K562 (cell line): ENCODE data around the gene SLC9B2. TPM values are rescaled to one million over a fixed set of nuclear protein-coding genes. Genes with fewer than 3 reads are reported as not detected.
A peak's percentile ranks its signal among the peaks of the same experiment; 100 is the strongest.

Experiments used
- ATAC-seq: fragments of 200-7000 bp; cut with Tn5 transposase; 3 replicates; pipeline ENCODE4 v1.9.1; 2020; ENCODE audit warnings: moderate library complexity
- BruUV-seq: library from RNA; stranded (reverse); fragments of 400-500 nt; replicated peaks from 2 replicates; lab custom pipeline; 2021; lab: Mats Ljungman, UMichigan
- CTCF ChIA-PET: fragments of 300-600 bp; formaldehyde crosslinking; extraction: SDS; loops from one replicate; lab custom pipeline; 2021; ENCODE audit warnings: low intra/inter-chr PET ratio; lab: Yijun Ruan, JAX
- POLR2A ChIA-PET: fragments of 300-600, 350-650 bp; sonication (Branson Sonifier 250); formaldehyde crosslinking; extraction: SDS; loops from one replicate; lab custom pipeline; 2021; ENCODE audit warnings: antibody characterized with exemption, inconsistent platforms; lab: Yijun Ruan, JAX
- DNase-seq, 4 experiments: peaks; one replicate each; pipeline versions ENCODE4 v3.0.0 to v3.0.0-alpha.2; 2011 to 2018; ENCODE audit warnings: low spot score in 3 of 4, mixed read lengths in 3 of 4; ENCODE audit errors: extremely low read depth in 1 of 4
- FAIRE-seq: peaks from 2 replicates; lab custom pipeline; 2011; peaks lifted over from hg19 to GRCh38; lab: Jason Lieb, UNC
- H2AFZ ChIP-seq: 2 replicates; pipeline ENCODE4 v1.6.0; 2011; ENCODE audit warnings: low read depth, low read length, control low read depth, inconsistent platforms
- H3K27ac ChIP-seq: fragments of 200-600 bp; 3 replicates; pipeline ENCODE4 v1.8.0; 2011; ENCODE audit warnings: low read depth, mild to moderate bottlenecking, control low read depth, inconsistent platforms, low read length, moderate library complexity, mixed read lengths; ENCODE audit errors: extremely low read depth
- H3K27me3 ChIP-seq, 2 experiments: fragments of 300-600 bp in 1 of 2; 2 replicates in 1 of 2; 3 replicates in 1 of 2; pipeline versions ENCODE4 v1.6.0 to v1.8.0; 2011; ENCODE audit warnings: inconsistent platforms in 2 of 2, low read length in 2 of 2, mild to moderate bottlenecking in 1 of 2, mixed read lengths in 1 of 2, moderate library complexity in 1 of 2; ENCODE audit not compliant: control insufficient read depth in 2 of 2, insufficient read depth in 2 of 2
- H3K36me3 ChIP-seq: fragments of 300-600 bp; 3 replicates; pipeline ENCODE4 v1.8.0; 2011; ENCODE audit warnings: mild to moderate bottlenecking, low read length, inconsistent platforms; ENCODE audit not compliant: control insufficient read depth, insufficient read depth
- H3K4me1 ChIP-seq, 2 experiments: fragments of 200-600 bp in 1 of 2; replicated peaks in 1 of 2; 2 replicates in 1 of 2; 3 replicates in 1 of 2; pipeline versions ENCODE4 v1.5.1 to v1.8.0; 2011; ENCODE audit warnings: inconsistent platforms in 2 of 2, low read length in 2 of 2, mild to moderate bottlenecking in 1 of 2, mixed read lengths in 1 of 2, moderate library complexity in 1 of 2; ENCODE audit not compliant: control insufficient read depth in 2 of 2, insufficient read depth in 2 of 2
- H3K4me2 ChIP-seq: 2 replicates; pipeline ENCODE4 v1.6.1; 2011; ENCODE audit warnings: low read length, control low read depth, inconsistent platforms, mixed read lengths; ENCODE audit not compliant: insufficient read depth
- H3K4me3 ChIP-seq: fragments of 200-600 bp; sonication (generic), shearing (Covaris generic); 2 replicates; pipeline ENCODE4 v1.5.1; 2016; ENCODE audit warnings: control low read depth, inconsistent platforms
- H3K79me2 ChIP-seq: fragments of 200-600 bp; 3 replicates; pipeline ENCODE4 v1.8.0; 2011; ENCODE audit warnings: low read length, inconsistent platforms; ENCODE audit not compliant: control insufficient read depth, insufficient read depth
- H3K9ac ChIP-seq, 2 experiments: 2 replicates each; pipeline versions ENCODE4 v1.6.0 to v1.6.1; 2011; ENCODE audit warnings: low read depth in 2 of 2, low read length in 2 of 2, control low read depth in 1 of 2, inconsistent platforms in 1 of 2, mild to moderate bottlenecking in 1 of 2, mixed read lengths in 1 of 2; ENCODE audit not compliant: insufficient read depth in 1 of 2
- H3K9me1 ChIP-seq: one replicate; pipeline ENCODE4 v1.6.0; 2011; ENCODE audit warnings: inconsistent platforms, mild to moderate bottlenecking, low read length, moderate library complexity; ENCODE audit not compliant: control insufficient read depth, insufficient read depth
- H3K9me3 ChIP-seq: replicated peaks from 2 replicates; pipeline ENCODE4 v1.5.1; 2011; ENCODE audit warnings: low read depth, low read length, inconsistent platforms; ENCODE audit not compliant: control insufficient read depth, insufficient read depth
- H4K20me1 ChIP-seq: replicated peaks from 2 replicates; pipeline ENCODE4 v1.6.1; 2011; ENCODE audit warnings: low read length, inconsistent platforms, mixed read lengths; ENCODE audit not compliant: control insufficient read depth, insufficient read depth
- CBX1 ChIP-seq: sonication (generic); IDR thresholded peaks from 2 replicates; pipeline ENCODE4 v1.6.1; 2016; ENCODE audit warnings: antibody characterized with exemption, low read depth, mild to moderate bottlenecking
- E2F4 ChIP-seq: sonication (generic); formaldehyde crosslinking; IDR thresholded peaks from 2 replicates; pipeline ENCODE4 v1.8.0; 2022; ENCODE audit warnings: mild to moderate bottlenecking, low read depth, missing genetic modification reagents
- GABPA ChIP-seq: fragments of 200-800 bp; sonication (Bioruptor generic); conservative IDR thresholded peaks from 2 replicates; pipeline ENCODE4 v1.6.1; 2016; ENCODE audit warnings: low read depth, missing genetic modification characterization, missing compliant biosample characterization
- JUNB ChIP-seq: fragments of 450-650 bp; formaldehyde crosslinking; conservative IDR thresholded peaks from 2 replicates; pipeline ENCODE4 v1.4.0; 2020; ENCODE audit warnings: mild to moderate bottlenecking
- MCM2 ChIP-seq: fragments of 450-650 bp; IDR thresholded peaks from 2 replicates; pipeline ENCODE4 v1.6.1; 2017; ENCODE audit warnings: low read depth, mild to moderate bottlenecking
- MIER1 ChIP-seq: fragments of 450-650 bp; IDR thresholded peaks from 2 replicates; pipeline ENCODE4 v1.6.1; 2016; ENCODE audit warnings: antibody characterized with exemption, mild to moderate bottlenecking, low read depth
- RBM39 ChIP-seq: fragments of 200-400 bp; formaldehyde crosslinking; optimal IDR thresholded peaks from 2 replicates; pipeline ENCODE3; 2018; ENCODE audit warnings: low read depth, low read length
- SOX6 ChIP-seq: fragments of 450-650 bp; IDR thresholded peaks from 2 replicates; pipeline ENCODE4 v1.6.1; 2014; ENCODE audit warnings: mild to moderate bottlenecking
- SREBF2 ChIP-seq: sonication (generic); formaldehyde crosslinking; IDR thresholded peaks from 2 replicates; pipeline ENCODE4 v1.4.0; 2020; ENCODE audit warnings: mild to moderate bottlenecking, missing genetic modification reagents
- ZNF24 ChIP-seq: fragments of 450-650 bp; IDR thresholded peaks from 2 replicates; pipeline ENCODE4 v1.6.1; 2016
- WGBS: fragments of 100-300 bp; shearing (Covaris generic); methylation state at CpG from one replicate; pipeline ENCODE4 v1.1.6; 2016; ENCODE audit warnings: low coverage, mixed read lengths; ENCODE audit not compliant: insufficient coverage; ENCODE audit errors: missing lambda C conversion rate; 5-methylcytosine and 5-hydroxymethylcytosine counted together
- in situ Hi-C: fragments of 300-500 bp; cut with MboI; formaldehyde crosslinking; loops from 4 replicates; pipeline ENCODE4 v1.15.0; 2018; ENCODE audit warnings: inconsistent platforms, mixed read lengths
- intact Hi-C: fragments of 100-400 bp; cut with micrococcal nuclease; formaldehyde crosslinking; loops from 2 replicates; pipeline ENCODE4 v1.14.2; 2022
- polyA plus RNA-seq, 8 experiments: library from polyadenylated mRNA; depleted of rRNA in 4 of 8; stranded (reverse) in 5 of 8; unstranded in 3 of 8; fragments of >200 nt; fragmentation: Nextera tagmentation in 2 of 8; fragmentation: Illumina TruSeq in 1 of 8; extraction: Ambion mirVana in 2 of 8; extraction: Trizol in 1 of 8; gene quantifications; 2 replicates each; pipeline versions ENCODE4 v1.2.1 to v1.2.3, GENCODE V29; 2011 to 2014; ENCODE audit warnings: inconsistent platforms in 1 of 8, missing spikeins in 1 of 8
- total RNA-seq, 7 experiments: library from RNA; depleted of rRNA in 6 of 7; stranded (reverse); fragments of >200 nt in 6 of 7; fragmentation: Illumina TruSeq in 2 of 7; extraction: Trizol in 2 of 7; gene quantifications; 2 replicates each; pipeline versions ENCODE4 v1.2.1 to v1.2.3, GENCODE V29; 2011 to 2021; ENCODE audit warnings: low replicate concordance in 1 of 7
- TF ChIP-seq, protein P1 (sequence below): fragments of 450-650 bp; IDR thresholded peaks from 2 replicates; pipeline ENCODE4 v1.6.1; 2017; ENCODE audit warnings: antibody characterized with exemption, mild to moderate bottlenecking
- TF ChIP-seq, protein P2 (sequence below): sonication (generic); formaldehyde crosslinking; IDR thresholded peaks from 2 replicates; pipeline ENCODE4 v1.8.1; 2023; ENCODE audit warnings: mild to moderate bottlenecking, missing genetic modification reagents, moderate library complexity

SLC9B2 gene
- total and polyA plus RNA-seq, 9 of the 15 experiments (the other 6 are each of a cell fraction or from before 2014, with no cell fraction given) = 6.6 to 14.6 (median 11.4) TPM

- TF ChIP-seq RBM39 (no peak), JUNB (CRISPR knock-in tag) (no peak)
- TF ChIP-seq, protein P1, sequence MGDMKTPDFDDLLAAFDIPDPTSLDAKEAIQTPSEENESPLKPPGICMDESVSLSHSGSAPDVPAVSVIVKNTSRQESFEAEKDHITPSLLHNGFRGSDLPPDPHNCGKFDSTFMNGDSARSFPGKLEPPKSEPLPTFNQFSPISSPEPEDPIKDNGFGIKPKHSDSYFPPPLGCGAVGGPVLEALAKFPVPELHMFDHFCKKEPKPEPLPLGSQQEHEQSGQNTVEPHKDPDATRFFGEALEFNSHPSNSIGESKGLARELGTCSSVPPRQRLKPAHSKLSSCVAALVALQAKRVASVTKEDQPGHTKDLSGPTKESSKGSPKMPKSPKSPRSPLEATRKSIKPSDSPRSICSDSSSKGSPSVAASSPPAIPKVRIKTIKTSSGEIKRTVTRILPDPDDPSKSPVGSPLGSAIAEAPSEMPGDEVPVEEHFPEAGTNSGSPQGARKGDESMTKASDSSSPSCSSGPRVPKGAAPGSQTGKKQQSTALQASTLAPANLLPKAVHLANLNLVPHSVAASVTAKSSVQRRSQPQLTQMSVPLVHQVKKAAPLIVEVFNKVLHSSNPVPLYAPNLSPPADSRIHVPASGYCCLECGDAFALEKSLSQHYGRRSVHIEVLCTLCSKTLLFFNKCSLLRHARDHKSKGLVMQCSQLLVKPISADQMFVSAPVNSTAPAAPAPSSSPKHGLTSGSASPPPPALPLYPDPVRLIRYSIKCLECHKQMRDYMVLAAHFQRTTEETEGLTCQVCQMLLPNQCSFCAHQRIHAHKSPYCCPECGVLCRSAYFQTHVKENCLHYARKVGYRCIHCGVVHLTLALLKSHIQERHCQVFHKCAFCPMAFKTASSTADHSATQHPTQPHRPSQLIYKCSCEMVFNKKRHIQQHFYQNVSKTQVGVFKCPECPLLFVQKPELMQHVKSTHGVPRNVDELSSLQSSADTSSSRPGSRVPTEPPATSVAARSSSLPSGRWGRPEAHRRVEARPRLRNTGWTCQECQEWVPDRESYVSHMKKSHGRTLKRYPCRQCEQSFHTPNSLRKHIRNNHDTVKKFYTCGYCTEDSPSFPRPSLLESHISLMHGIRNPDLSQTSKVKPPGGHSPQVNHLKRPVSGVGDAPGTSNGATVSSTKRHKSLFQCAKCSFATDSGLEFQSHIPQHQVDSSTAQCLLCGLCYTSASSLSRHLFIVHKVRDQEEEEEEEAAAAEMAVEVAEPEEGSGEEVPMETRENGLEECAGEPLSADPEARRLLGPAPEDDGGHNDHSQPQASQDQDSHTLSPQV = no peak
Observed at GRCh38 chr4:103079621-103080020, 3.1 kb upstream of the SLC9B2 start (continued).

DNA sequence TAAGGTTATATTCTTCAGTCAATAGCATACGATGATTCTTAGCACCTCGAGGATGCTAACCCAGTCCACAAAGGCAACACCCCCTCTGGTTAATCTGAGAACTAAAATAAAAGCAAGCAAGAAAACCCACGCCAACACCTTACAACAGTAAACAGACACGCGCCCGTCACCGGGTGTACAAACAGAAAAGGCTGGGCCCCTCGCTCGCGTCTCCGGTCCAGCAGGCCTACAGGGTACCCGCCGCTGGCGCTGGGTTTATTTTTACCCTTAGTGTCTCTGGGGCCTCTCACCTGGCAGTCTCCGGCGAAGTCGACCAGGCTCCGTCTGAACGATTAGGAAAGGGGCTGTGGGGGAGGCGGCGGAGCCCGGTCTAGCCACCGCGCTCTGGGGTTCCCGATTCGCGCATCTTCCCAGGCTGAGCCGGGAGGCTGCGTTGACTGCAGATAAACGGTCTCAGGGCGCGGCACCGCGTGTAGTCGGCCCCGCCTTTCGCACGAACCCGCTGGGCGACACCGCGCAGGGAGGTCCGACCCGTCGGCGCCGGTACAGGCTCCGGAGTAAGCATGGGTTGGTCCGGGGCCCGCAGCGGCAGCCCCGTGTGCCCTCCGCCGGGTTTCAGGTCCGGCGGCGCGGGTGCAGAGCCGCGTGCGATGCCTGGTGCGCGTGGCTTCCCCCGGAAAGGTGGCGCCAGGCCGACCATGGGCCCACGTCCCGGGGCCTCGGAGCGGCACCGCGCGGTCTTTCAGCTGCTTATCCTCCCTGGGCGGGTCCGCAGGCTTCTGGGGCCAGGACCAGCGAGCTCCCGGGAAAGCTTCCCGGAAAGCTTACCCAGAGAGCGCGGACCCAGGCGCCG lies 441 bp downstream of the SLC9B2 start:
- H3K9me3 ChIP-seq = no peaks in the 10 kb centered on the region
- H3K4me3 ChIP-seq = peak overlapping the region; percentile 54
- in situ Hi-C loops = no loop called here
- ATAC-seq (peak; percentile 91), DNase-seq (peak; percentile 59 to 79 (median 68)), FAIRE-seq (no peak)
- H3K9ac ChIP-seq = peak overlapping the region; percentile 79 to 94
- peaks cover 10 to 13% of the 10 kb centered on the region in 2 experiments; a peak in 4 of 5 replicates for H3K4me1 ChIP-seq
- BruUV-seq = no TSS peak
- under 1% methylated on average over 74 of the region's 82 CpGs for WGBS
- intact Hi-C loops = loop anchor here (5.0 kb wide), 1 partner anchor 249 kb away; the partner anchor contains the start of gene UBE2D3
- H3K79me2 ChIP-seq = peaks cover 21% of the 10 kb centered on the region; the same call in 2 of the 3 replicates
- ChIA-PET CTCF (no interaction called here), POLR2A (interaction anchor here (1.7 kb wide), 1 partner anchor 10 kb away, joined by 6 read pairs; no protein-coding TSS in a partner anchor)
- peak overlapping the region; percentile 79 for H3K4me2 ChIP-seq
- peak overlapping the region; percentile 80 for H3K27ac ChIP-seq
- no peaks in the 10 kb centered on the region for H4K20me1 ChIP-seq
- H3K36me3 ChIP-seq = no peaks in the 10 kb centered on the region
- H2AFZ ChIP-seq = peak overlapping the region; percentile 89
- no peaks in the 10 kb centered on the region for H3K27me3 ChIP-seq
- H3K9me1 ChIP-seq = no peaks in the 10 kb centered on the region
- TF ChIP-seq GABPA (tag) (no peak; the same call in 1 of the 2 replicates), E2F4 (CRISPR knock-in tag) (peak; percentile 17; the same call in 1 of the 2 replicates), MCM2 (no peak), CBX1 (peak; percentile 66), MIER1 (no peak), SOX6 (0 out of 2 replicates have a peak, but pooled peaks have one; percentile 6), SREBF2 (CRISPR knock-in tag) (no peak), ZNF24 (no peak)
- TF ChIP-seq, protein P2, sequence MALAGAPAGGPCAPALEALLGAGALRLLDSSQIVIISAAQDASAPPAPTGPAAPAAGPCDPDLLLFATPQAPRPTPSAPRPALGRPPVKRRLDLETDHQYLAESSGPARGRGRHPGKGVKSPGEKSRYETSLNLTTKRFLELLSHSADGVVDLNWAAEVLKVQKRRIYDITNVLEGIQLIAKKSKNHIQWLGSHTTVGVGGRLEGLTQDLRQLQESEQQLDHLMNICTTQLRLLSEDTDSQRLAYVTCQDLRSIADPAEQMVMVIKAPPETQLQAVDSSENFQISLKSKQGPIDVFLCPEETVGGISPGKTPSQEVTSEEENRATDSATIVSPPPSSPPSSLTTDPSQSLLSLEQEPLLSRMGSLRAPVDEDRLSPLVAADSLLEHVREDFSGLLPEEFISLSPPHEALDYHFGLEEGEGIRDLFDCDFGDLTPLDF (CRISPR knock-in tag) = peak; percentile 77
